Omental fat pad (tissue), 4 donors: ENCODE measurements around the gene S100A14. TPM values are rescaled to one million over a fixed set of nuclear protein-coding genes. Genes with fewer than 3 reads are reported as not detected.

ENCODE experiments used
- ATAC-seq: fragments of 150-250 bp; one replicate; pipeline ENCODE4 v1.9.1; 2016; ENCODE audit warnings: mild to moderate bottlenecking, moderate library complexity; ENCODE audit not compliant: low FRiP score
- DNase-seq: peaks from one replicate; pipeline ENCODE4 v3.0.0-alpha.2; 2019; ENCODE audit warnings: low spot score
- CTCF ChIP-seq, 3 donors: fragments of 450-650 bp; IDR thresholded peaks; one replicate each; pipeline ENCODE4 v1.5.1; 2016 to 2017; ENCODE audit warnings: antibody characterized with exemption in 3 of 3, mild to moderate bottlenecking in 3 of 3, moderate library complexity in 2 of 3
- total RNA-seq, 4 donors: library from RNA; depleted of rRNA; stranded (reverse); fragments of >200 nt; gene quantifications; one replicate each; pipeline ENCODE4 v1.1.0, GENCODE V29; 2016

The S100A14 gene
- total RNA-seq, 4 donors from 2014 or later = 0.50 to 1.9 (median 1.3) TPM; not detected in 1

- DNase-seq (no peak), ATAC-seq (no peak)
- no peak for TF ChIP-seq CTCF (IDR thresholded peaks at IDR 0.05)
Observed at GRCh38 chr1:153627715-153628626, 11.8 kb upstream of the S100A14 start, which contains the start of gene S100A1. Gene S100A1 (plus strand): TSS chr1:153628434. CDS start chr1:153630522, 2,088 bp downstream.

- DNase-seq (no peak), ATAC-seq (peak; percentile 67)
- no peak for TF ChIP-seq CTCF (IDR thresholded peaks at IDR 0.05)
Observed at GRCh38 chr1:153626904-153627714, 11.0 kb upstream of the S100A14 start, which contains the start of gene S100A13. Gene S100A13 (minus strand): TSS chr1:153627505. CDS start chr1:153626472, 1,033 bp downstream.

GRCh38 chr1:153626477-153626903 is 10.4 kb upstream of the S100A14 start:
- DNase-seq = no peak
- no peak for TF ChIP-seq CTCF (IDR thresholded peaks at IDR 0.05)
- ATAC-seq = peak; percentile 6

GRCh38 chr1:153624965-153625611 is 9.0 kb upstream of the S100A14 start:
- TF ChIP-seq CTCF (IDR thresholded peaks at IDR 0.05) = no peak
- ATAC-seq = no peak
- DNase-seq = no peak

- no peak for TF ChIP-seq CTCF (IDR thresholded peaks at IDR 0.05)
- no peak for DNase-seq
- no peak for ATAC-seq
Observed at GRCh38 chr1:153623101-153623500, 7.0 kb upstream of the S100A14 start.

GRCh38 chr1:153619171-153619570 is 3.0 kb upstream of the S100A14 start:
- no peak for DNase-seq
- TF ChIP-seq CTCF (IDR thresholded peaks at IDR 0.05) = no peak
- no peak for ATAC-seq
